ENCODE measurements around the gene CATSPER3. TPM values are rescaled to one million over a fixed set of nuclear protein-coding genes. Genes with fewer than 3 reads are reported as not detected.

Gene CATSPER3
- polyA plus RNA-seq, 1 donor (not counting 4 experiments of a cell fraction or from before 2014, with no cell fraction given), result 0.31 TPM

GRCh38 chr5:135038205-135038812 lies 70.6 kb downstream of the CATSPER3 start:
- H2AFZ ChIP-seq (ENCODE audit: control insufficient read depth, low read length), result no peak overlapping the region
- peaks cover 4% of the 10 kb centered on the region for H4K20me1 ChIP-seq (ENCODE audit: control insufficient read depth, extremely low read depth, insufficient read depth, low read length)
- no peaks in the 10 kb centered on the region for H3K9me1 ChIP-seq (ENCODE audit: control insufficient read depth, extremely low read depth, insufficient read depth, low read length)
- dilution Hi-C loops (cut with MboI; ENCODE audit: extremely low pct_ligation_motif_present, low sequenced_read_pairs), result no loop called here
- no peak for DNase-seq (ENCODE audit: low read depth, low spot score)
- peaks cover 94% of the 10 kb centered on the region for H3K27me3 ChIP-seq (ENCODE audit: control insufficient read depth, extremely low read depth, insufficient read depth, low read length)
- no peak overlapping the region for H3K27ac ChIP-seq (ENCODE audit: control insufficient read depth, insufficient read depth, low read length)
- H3K4me1 ChIP-seq (ENCODE audit: control insufficient read depth, extremely low read depth, insufficient read depth, low read length), result no peaks in the 10 kb centered on the region
- no peak overlapping the region for H3K9ac ChIP-seq (ENCODE audit: control insufficient read depth, extremely low read depth, insufficient read depth, low read length)
- H3K9me3 ChIP-seq (ENCODE audit: control insufficient read depth, low read depth, low read length), result no peaks in the 10 kb centered on the region
- H3K36me3 ChIP-seq (ENCODE audit: control insufficient read depth in 2 of 2, extremely low read depth in 1 of 2, insufficient read depth in 2 of 2, low read length in 2 of 2), result no peaks in the 10 kb centered on the region
- no peak for FAIRE-seq
- H3K79me2 ChIP-seq (ENCODE audit: control insufficient read depth, insufficient read depth, low read length), result no peaks in the 10 kb centered on the region
- H3K4me3 ChIP-seq (ENCODE audit: control insufficient read depth in 2 of 3, extremely low read depth in 1 of 3, insufficient read depth in 2 of 3, low read depth in 1 of 3, low read length in 3 of 3), result no peak overlapping the region
- TF ChIP-seq EZH2 (IDR thresholded peaks at IDR 0.05; ENCODE audit: low read length), result no peak
- no peak for TF ChIP-seq CTCF (optimal IDR thresholded peaks at IDR 0.05 in 1 of 3, IDR thresholded peaks at IDR 0.05 in 1 of 3, conservative IDR thresholded peaks at IDR 0.05 in 1 of 3; ENCODE audit: extremely low read depth in 1 of 3, insufficient read depth in 2 of 3, low read length in 3 of 3)
- no peak overlapping the region for H3K4me2 ChIP-seq (ENCODE audit: control insufficient read depth, extremely low read depth, insufficient read depth, low read depth, low read length)

GRCh38 chr5:135038813-135039270 lies 71.1 kb downstream of the CATSPER3 start:
- H3K4me1 ChIP-seq (ENCODE audit: control insufficient read depth, extremely low read depth, insufficient read depth, low read length), result no peaks in the 10 kb centered on the region
- no peak overlapping the region for H2AFZ ChIP-seq (ENCODE audit: control insufficient read depth, low read length)
- no peak overlapping the region for H3K4me3 ChIP-seq (ENCODE audit: control insufficient read depth in 2 of 3, extremely low read depth in 1 of 3, insufficient read depth in 2 of 3, low read depth in 1 of 3, low read length in 3 of 3)
- no peak overlapping the region for H3K9ac ChIP-seq (ENCODE audit: control insufficient read depth, extremely low read depth, insufficient read depth, low read length)
- TF ChIP-seq EZH2 (IDR thresholded peaks at IDR 0.05; ENCODE audit: low read length) (no peak), CTCF (optimal IDR thresholded peaks at IDR 0.05 in 1 of 3, IDR thresholded peaks at IDR 0.05 in 1 of 3, conservative IDR thresholded peaks at IDR 0.05 in 1 of 3; ENCODE audit: extremely low read depth in 1 of 3, insufficient read depth in 2 of 3, low read length in 3 of 3) (no peak)
- dilution Hi-C loops (cut with MboI; ENCODE audit: extremely low pct_ligation_motif_present, low sequenced_read_pairs), result no loop called here
- no peaks in the 10 kb centered on the region for H3K9me1 ChIP-seq (ENCODE audit: control insufficient read depth, extremely low read depth, insufficient read depth, low read length)
- H3K9me3 ChIP-seq (ENCODE audit: control insufficient read depth, low read depth, low read length), result no peaks in the 10 kb centered on the region
- no peaks in the 10 kb centered on the region for H3K36me3 ChIP-seq (ENCODE audit: control insufficient read depth in 2 of 2, extremely low read depth in 1 of 2, insufficient read depth in 2 of 2, low read length in 2 of 2)
- FAIRE-seq (no peak), DNase-seq (ENCODE audit: low read depth, low spot score) (no peak)
- peaks cover 4% of the 10 kb centered on the region for H4K20me1 ChIP-seq (ENCODE audit: control insufficient read depth, extremely low read depth, insufficient read depth, low read length)
- H3K27me3 ChIP-seq (ENCODE audit: control insufficient read depth, extremely low read depth, insufficient read depth, low read length), result peaks cover 93% of the 10 kb centered on the region
- no peaks in the 10 kb centered on the region for H3K79me2 ChIP-seq (ENCODE audit: control insufficient read depth, insufficient read depth, low read length)
- no peak overlapping the region for H3K4me2 ChIP-seq (ENCODE audit: control insufficient read depth, extremely low read depth, insufficient read depth, low read depth, low read length)
- no peak overlapping the region for H3K27ac ChIP-seq (ENCODE audit: control insufficient read depth, insufficient read depth, low read length)
